IPS-15b (cell line): ENCODE measurements around the gene PPP1R14C.
"Not testable (repeated sequence)": the region's sequence is repeated elsewhere in the genome, so short reads cannot be mapped to it uniquely, and the experiment has no call there.

ENCODE experiments used
- H3K27me3 ChIP-seq: one replicate; pipeline ENCODE4 v1.6.1; 2013; ENCODE audit warnings: low read length; ENCODE audit not compliant: control insufficient read depth, insufficient read depth
- H3K36me3 ChIP-seq: one replicate; pipeline ENCODE4 v1.6.1; 2013; ENCODE audit warnings: low read length; ENCODE audit not compliant: control insufficient read depth, insufficient read depth
- H3K4me1 ChIP-seq: one replicate; pipeline ENCODE4 v1.6.1; 2013; ENCODE audit warnings: mild to moderate bottlenecking, low read length; ENCODE audit not compliant: control insufficient read depth, insufficient read depth
- H3K4me3 ChIP-seq: one replicate; pipeline ENCODE4 v1.5.1; 2013; ENCODE audit warnings: low read depth, low read length
- H3K9ac ChIP-seq: one replicate; pipeline ENCODE4 v1.6.1; 2013; ENCODE audit warnings: low read depth, mild to moderate bottlenecking, low read length
- H3K9me3 ChIP-seq: one replicate; pipeline ENCODE4 v1.6.1; 2013; ENCODE audit warnings: mild to moderate bottlenecking, low read length; ENCODE audit not compliant: control insufficient read depth, insufficient read depth

PPP1R14C gene

GRCh38 chr6:150119173-150119572, 23.7 kb upstream of the PPP1R14C start:
- no peaks in the 10 kb centered on the region for H3K4me1 ChIP-seq
- H3K4me3 ChIP-seq = no peak overlapping the region
- H3K9me3 ChIP-seq = no peaks in the 10 kb centered on the region
- no peaks in the 10 kb centered on the region for H3K36me3 ChIP-seq
- H3K9ac ChIP-seq = no peak overlapping the region
- H3K27me3 ChIP-seq = no peaks in the 10 kb centered on the region

- Histone ChIP-seq H3K4me1 (no peaks in the 10 kb centered on the region), H3K36me3 (no peaks in the 10 kb centered on the region), H3K9ac (no peak overlapping the region), H3K4me3 (no peak overlapping the region), H3K9me3 (no peaks in the 10 kb centered on the region), H3K27me3 (no peaks in the 10 kb centered on the region)
Observed at GRCh38 chr6:150123645-150124044, 19.2 kb upstream of the PPP1R14C start.

GRCh38 chr6:150124235-150124634, 18.6 kb upstream of the PPP1R14C start:
- no peaks in the 10 kb centered on the region for H3K36me3 ChIP-seq
- H3K4me1 ChIP-seq = no peaks in the 10 kb centered on the region
- H3K4me3 ChIP-seq = no peak overlapping the region
- no peaks in the 10 kb centered on the region for H3K27me3 ChIP-seq
- H3K9me3 ChIP-seq = no peaks in the 10 kb centered on the region
- H3K9ac ChIP-seq = no peak overlapping the region

- no peak overlapping the region for H3K9ac ChIP-seq
- no peaks in the 10 kb centered on the region for H3K9me3 ChIP-seq
- H3K4me3 ChIP-seq = no peak overlapping the region
- H3K27me3 ChIP-seq = no peaks in the 10 kb centered on the region
- no peaks in the 10 kb centered on the region for H3K4me1 ChIP-seq
- no peaks in the 10 kb centered on the region for H3K36me3 ChIP-seq
Observed at GRCh38 chr6:150126641-150127291, 16.1 kb upstream of the PPP1R14C start.

- Histone ChIP-seq H3K4me3 (no peak overlapping the region), H3K9ac (no peak overlapping the region), H3K36me3 (no peaks in the 10 kb centered on the region), H3K27me3 (no peaks in the 10 kb centered on the region), H3K4me1 (no peaks in the 10 kb centered on the region), H3K9me3 (no peaks in the 10 kb centered on the region)
Observed at GRCh38 chr6:150128425-150128824, 14.4 kb upstream of the PPP1R14C start.

GRCh38 chr6:150129616-150130505, 13.0 kb upstream of the PPP1R14C start:
- Histone ChIP-seq H3K4me1 (no peaks in the 10 kb centered on the region), H3K4me3 (no peak overlapping the region), H3K36me3 (no peaks in the 10 kb centered on the region), H3K27me3 (no peaks in the 10 kb centered on the region), H3K9me3 (no peaks in the 10 kb centered on the region), H3K9ac (no peak overlapping the region)

- Histone ChIP-seq H3K9me3 (no peaks in the 10 kb centered on the region), H3K36me3 (no peaks in the 10 kb centered on the region), H3K4me1 (no peaks in the 10 kb centered on the region), H3K9ac (no peak overlapping the region), H3K4me3 (no peak overlapping the region), H3K27me3 (peaks cover 2% of the 10 kb centered on the region)
Observed at GRCh38 chr6:150133686-150134085, 9.2 kb upstream of the PPP1R14C start.

- no peak overlapping the region for H3K9ac ChIP-seq
- no peaks in the 10 kb centered on the region for H3K9me3 ChIP-seq
- H3K27me3 ChIP-seq = peaks cover 6% of the 10 kb centered on the region
- H3K4me3 ChIP-seq = no peak overlapping the region
- H3K36me3 ChIP-seq = no peaks in the 10 kb centered on the region
- no peaks in the 10 kb centered on the region for H3K4me1 ChIP-seq
Observed at GRCh38 chr6:150134280-150134920, 8.4 kb upstream of the PPP1R14C start.

- not testable (repeated sequence) for H3K36me3 ChIP-seq, H3K9ac ChIP-seq, H3K4me1 ChIP-seq, H3K4me3 ChIP-seq, H3K9me3 ChIP-seq
- H3K27me3 ChIP-seq = peaks cover 30% of the 10 kb centered on the region
Observed at GRCh38 chr6:150137711-150138110, 5.1 kb upstream of the PPP1R14C start.

- Histone ChIP-seq H3K4me1 (no peaks in the 10 kb centered on the region), H3K4me3 (no peak overlapping the region), H3K27me3 (peaks cover 35% of the 10 kb centered on the region), H3K36me3 (no peaks in the 10 kb centered on the region), H3K9ac (no peak overlapping the region), H3K9me3 (no peaks in the 10 kb centered on the region)
Observed at GRCh38 chr6:150138638-150139037, 4.2 kb upstream of the PPP1R14C start.

GRCh38 chr6:150139533-150139932, 3.3 kb upstream of the PPP1R14C start:
- Histone ChIP-seq H3K9ac (no peak overlapping the region), H3K4me3 (no peak overlapping the region), H3K9me3 (no peaks in the 10 kb centered on the region), H3K36me3 (no peaks in the 10 kb centered on the region), H3K4me1 (no peaks in the 10 kb centered on the region), H3K27me3 (peaks cover 44% of the 10 kb centered on the region)
